Measurements from ENCODE around the gene FBXW9.

The FBXW9 gene

DNA sequence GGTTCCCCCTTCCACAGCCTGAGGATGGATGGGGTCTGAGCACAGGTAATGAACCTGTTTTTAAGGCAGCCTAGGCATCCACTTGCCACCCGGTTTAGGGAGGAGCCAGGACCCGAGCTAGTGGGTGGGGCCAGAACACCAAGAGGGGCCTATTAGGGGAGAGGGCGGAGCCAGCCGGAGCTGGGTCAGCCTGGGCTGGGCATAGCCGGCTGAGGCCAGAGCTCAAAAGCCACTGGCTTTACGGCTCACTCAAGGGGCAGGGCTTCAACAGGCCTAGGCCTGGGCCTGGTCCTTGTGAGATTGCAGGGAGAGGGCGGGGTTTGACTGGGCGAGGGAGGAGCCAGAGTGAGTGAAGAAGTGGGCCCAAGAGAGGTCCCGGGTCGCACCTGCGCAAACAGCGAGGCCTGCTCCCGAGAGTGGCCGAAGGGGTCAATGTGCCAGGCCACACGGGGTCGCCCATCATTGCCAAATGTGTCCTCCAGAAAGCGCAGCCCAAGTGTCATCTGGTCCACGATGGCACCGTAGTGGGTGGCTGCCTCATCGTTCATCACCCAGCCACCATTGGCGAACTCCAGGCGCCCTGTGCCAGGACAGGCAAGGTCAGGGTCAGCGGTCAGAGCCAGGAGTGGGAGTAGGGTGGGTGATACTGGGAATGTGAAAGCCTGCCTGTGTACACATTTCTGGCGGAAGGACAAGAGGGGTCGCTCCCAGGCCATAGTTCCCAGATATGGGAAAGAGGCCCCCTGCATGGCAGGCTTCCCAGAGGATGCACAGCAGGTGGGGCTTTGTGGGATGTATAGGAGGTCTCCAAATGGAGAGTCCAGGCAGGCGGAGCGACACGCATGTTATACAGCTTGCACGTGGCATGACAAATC is 31.8 kb downstream of the FBXW9 start:
- ATAC-seq = no peak
- TF ChIP-seq ZFP3 (CRISPR knock-in tag; IDR thresholded peaks at IDR 0.05) (peak; percentile 95), TCF4 (CRISPR knock-in tag; IDR thresholded peaks at IDR 0.05; ENCODE audit: borderline replicate concordance) (no peak)

DNA sequence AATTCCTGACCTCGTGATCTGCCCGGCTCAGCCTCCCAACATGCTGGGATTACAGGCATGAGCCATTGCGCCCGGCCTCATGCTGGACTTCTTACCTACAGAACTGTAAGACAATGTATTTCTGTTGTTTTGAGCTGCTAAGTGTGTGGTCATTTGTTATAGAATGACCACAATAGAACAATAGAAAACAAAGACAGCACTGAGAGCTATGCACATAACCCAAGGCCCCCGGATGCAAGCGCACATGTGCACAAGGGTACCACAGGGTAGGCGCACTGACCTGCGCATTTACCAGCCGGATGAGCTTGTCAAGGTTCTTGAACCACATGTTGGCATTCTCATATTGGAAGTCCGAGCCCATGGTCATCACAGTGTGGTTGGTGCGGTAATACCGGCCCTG is 35.5 kb downstream of the FBXW9 start:
- TF ChIP-seq PPARA (CRISPR knock-in tag; IDR thresholded peaks at IDR 0.05; ENCODE audit: borderline replicate concordance) (no peak), BACH2 (CRISPR knock-in tag; IDR thresholded peaks at IDR 0.05; ENCODE audit: borderline replicate concordance) (no peak), ZFP30 (CRISPR knock-in tag; IDR thresholded peaks at IDR 0.05) (no peak), ZNF70 (CRISPR knock-in tag; IDR thresholded peaks at IDR 0.05) (no peak), ZC3H10 (CRISPR knock-in tag; IDR thresholded peaks at IDR 0.05) (no peak), ISL1 (CRISPR knock-in tag; IDR thresholded peaks at IDR 0.05) (no peak), ESRRG (CRISPR knock-in tag; IDR thresholded peaks at IDR 0.05) (no peak), CSDC2 (CRISPR knock-in tag; IDR thresholded peaks at IDR 0.05) (no peak), TCF4 (CRISPR knock-in tag; IDR thresholded peaks at IDR 0.05; ENCODE audit: borderline replicate concordance) (no peak), RARB (CRISPR knock-in tag; IDR thresholded peaks at IDR 0.05) (no peak), ZNF565 (CRISPR knock-in tag; conservative IDR thresholded peaks at IDR 0.05; ENCODE audit: low read depth) (no peak), OSR1 (CRISPR knock-in tag; IDR thresholded peaks at IDR 0.05) (no peak)
- TF ChIP-seq, protein P1, sequence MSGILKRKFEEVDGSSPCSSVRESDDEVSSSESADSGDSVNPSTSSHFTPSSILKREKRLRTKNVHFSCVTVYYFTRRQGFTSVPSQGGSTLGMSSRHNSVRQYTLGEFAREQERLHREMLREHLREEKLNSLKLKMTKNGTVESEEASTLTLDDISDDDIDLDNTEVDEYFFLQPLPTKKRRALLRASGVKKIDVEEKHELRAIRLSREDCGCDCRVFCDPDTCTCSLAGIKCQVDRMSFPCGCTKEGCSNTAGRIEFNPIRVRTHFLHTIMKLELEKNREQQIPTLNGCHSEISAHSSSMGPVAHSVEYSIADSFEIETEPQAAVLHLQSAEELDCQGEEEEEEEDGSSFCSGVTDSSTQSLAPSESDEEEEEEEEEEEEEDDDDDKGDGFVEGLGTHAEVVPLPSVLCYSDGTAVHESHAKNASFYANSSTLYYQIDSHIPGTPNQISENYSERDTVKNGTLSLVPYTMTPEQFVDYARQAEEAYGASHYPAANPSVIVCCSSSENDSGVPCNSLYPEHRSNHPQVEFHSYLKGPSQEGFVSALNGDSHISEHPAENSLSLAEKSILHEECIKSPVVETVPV (CRISPR knock-in tag; IDR thresholded peaks at IDR 0.05) = no peak

DNA sequence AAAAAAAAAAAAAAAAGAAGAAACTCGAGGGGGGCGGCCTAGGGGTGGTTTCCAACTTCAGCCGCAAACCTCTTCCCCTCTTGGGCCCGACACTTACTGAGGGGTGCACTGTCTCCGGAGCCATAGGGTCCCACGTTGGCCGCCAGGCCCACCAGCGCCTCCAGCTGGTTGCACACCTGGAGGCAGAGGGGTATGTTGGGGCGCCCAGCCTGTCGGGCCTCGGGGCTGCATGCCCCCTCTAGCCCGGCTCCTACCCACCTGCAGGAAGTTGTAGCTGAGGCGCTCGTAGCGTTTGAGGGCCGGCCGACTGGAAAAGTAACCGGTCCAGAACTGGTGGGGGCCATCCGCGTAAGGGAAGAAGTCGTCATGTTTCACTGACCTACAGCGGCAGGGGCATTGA is 38.5 kb downstream of the FBXW9 start:
- no peak for ATAC-seq
- TF ChIP-seq, protein P2, sequence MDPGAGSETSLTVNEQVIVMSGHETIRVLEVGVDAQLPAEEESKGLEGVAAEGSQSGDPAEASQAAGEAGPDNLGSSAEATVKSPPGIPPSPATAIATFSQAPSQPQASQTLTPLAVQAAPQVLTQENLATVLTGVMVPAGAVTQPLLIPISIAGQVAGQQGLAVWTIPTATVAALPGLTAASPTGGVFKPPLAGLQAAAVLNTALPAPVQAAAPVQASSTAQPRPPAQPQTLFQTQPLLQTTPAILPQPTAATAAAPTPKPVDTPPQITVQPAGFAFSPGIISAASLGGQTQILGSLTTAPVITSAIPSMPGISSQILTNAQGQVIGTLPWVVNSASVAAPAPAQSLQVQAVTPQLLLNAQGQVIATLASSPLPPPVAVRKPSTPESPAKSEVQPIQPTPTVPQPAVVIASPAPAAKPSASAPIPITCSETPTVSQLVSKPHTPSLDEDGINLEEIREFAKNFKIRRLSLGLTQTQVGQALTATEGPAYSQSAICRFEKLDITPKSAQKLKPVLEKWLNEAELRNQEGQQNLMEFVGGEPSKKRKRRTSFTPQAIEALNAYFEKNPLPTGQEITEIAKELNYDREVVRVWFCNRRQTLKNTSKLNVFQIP (CRISPR knock-in tag; IDR thresholded peaks at IDR 0.05; ENCODE audit: borderline replicate concordance, low read depth) = no peak
- TF ChIP-seq TCF4 (CRISPR knock-in tag; IDR thresholded peaks at IDR 0.05; ENCODE audit: borderline replicate concordance) = no peak
- TF ChIP-seq ZFP3 (CRISPR knock-in tag; IDR thresholded peaks at IDR 0.05) = no peak
- no peak for TF ChIP-seq PPARA (CRISPR knock-in tag; IDR thresholded peaks at IDR 0.05; ENCODE audit: borderline replicate concordance)
- TF ChIP-seq ESRRG (CRISPR knock-in tag; IDR thresholded peaks at IDR 0.05) = no peak
- no peak for TF ChIP-seq ZC3H10 (CRISPR knock-in tag; IDR thresholded peaks at IDR 0.05)
- TF ChIP-seq, protein P1 (CRISPR knock-in tag; IDR thresholded peaks at IDR 0.05) = no peak
- TF ChIP-seq ARNTL (CRISPR knock-in tag; IDR thresholded peaks at IDR 0.05; ENCODE audit: borderline replicate concordance, low read depth) = no peak
- TF ChIP-seq SNAI2 (CRISPR knock-in tag; IDR thresholded peaks at IDR 0.05) = no peak
- no peak for TF ChIP-seq ZNF8 (CRISPR knock-in tag; IDR thresholded peaks at IDR 0.05)
- TF ChIP-seq, protein P3, sequence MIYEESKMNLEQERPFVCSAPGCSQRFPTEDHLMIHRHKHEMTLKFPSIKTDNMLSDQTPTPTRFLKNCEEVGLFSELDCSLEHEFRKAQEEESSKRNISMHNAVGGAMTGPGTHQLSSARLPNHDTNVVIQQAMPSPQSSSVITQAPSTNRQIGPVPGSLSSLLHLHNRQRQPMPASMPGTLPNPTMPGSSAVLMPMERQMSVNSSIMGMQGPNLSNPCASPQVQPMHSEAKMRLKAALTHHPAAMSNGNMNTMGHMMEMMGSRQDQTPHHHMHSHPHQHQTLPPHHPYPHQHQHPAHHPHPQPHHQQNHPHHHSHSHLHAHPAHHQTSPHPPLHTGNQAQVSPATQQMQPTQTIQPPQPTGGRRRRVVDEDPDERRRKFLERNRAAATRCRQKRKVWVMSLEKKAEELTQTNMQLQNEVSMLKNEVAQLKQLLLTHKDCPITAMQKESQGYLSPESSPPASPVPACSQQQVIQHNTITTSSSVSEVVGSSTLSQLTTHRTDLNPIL (CRISPR knock-in tag; IDR thresholded peaks at IDR 0.05; ENCODE audit: low read depth) = no peak
- TF ChIP-seq, protein P4, sequence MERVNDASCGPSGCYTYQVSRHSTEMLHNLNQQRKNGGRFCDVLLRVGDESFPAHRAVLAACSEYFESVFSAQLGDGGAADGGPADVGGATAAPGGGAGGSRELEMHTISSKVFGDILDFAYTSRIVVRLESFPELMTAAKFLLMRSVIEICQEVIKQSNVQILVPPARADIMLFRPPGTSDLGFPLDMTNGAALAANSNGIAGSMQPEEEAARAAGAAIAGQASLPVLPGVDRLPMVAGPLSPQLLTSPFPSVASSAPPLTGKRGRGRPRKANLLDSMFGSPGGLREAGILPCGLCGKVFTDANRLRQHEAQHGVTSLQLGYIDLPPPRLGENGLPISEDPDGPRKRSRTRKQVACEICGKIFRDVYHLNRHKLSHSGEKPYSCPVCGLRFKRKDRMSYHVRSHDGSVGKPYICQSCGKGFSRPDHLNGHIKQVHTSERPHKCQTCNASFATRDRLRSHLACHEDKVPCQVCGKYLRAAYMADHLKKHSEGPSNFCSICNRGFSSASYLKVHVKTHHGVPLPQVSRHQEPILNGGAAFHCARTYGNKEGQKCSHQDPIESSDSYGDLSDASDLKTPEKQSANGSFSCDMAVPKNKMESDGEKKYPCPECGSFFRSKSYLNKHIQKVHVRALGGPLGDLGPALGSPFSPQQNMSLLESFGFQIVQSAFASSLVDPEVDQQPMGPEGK (CRISPR knock-in tag; IDR thresholded peaks at IDR 0.05; ENCODE audit: borderline replicate concordance) = no peak
- TF ChIP-seq ISL1 (CRISPR knock-in tag; IDR thresholded peaks at IDR 0.05) = no peak
- no peak for TF ChIP-seq ZFP30 (CRISPR knock-in tag; IDR thresholded peaks at IDR 0.05)
- no peak for TF ChIP-seq TOX (CRISPR knock-in tag; IDR thresholded peaks at IDR 0.05; ENCODE audit: borderline replicate concordance)
- no peak for TF ChIP-seq GLIS3 (CRISPR knock-in tag; IDR thresholded peaks at IDR 0.05)
- TF ChIP-seq ZNF565 (CRISPR knock-in tag; conservative IDR thresholded peaks at IDR 0.05; ENCODE audit: low read depth) = no peak

More for the DNA sequence above, 35.5 kb downstream of the FBXW9 start:
- ATAC-seq = no peak

Measured in SK-N-SH treated with all-trans-retinoic acid at 6 μM for 48 hours (cell line).